Ovary (tissue), 3 donors: ENCODE data around the gene MAPK6.

ENCODE experiments used
- EP300 ChIP-seq: sonication (generic); formaldehyde crosslinking; IDR thresholded peaks from one replicate; pipeline ENCODE4 v1.6.1; 2017; ENCODE audit warnings: antibody characterized with exemption
- POLR2A ChIP-seq: fragments of 450-650 bp; IDR thresholded peaks from one replicate; pipeline ENCODE4 v1.6.1; 2017; ENCODE audit warnings: antibody characterized with exemption, mild to moderate bottlenecking, moderate library complexity
- TF ChIP-seq, protein P1 (sequence below), 3 donors: fragments of 450-650 bp in 2 of 3; fragments of 200-600 bp in 1 of 3; IDR thresholded peaks; one replicate each; pipeline versions ENCODE4 v1.5.1 to v1.8.0; 2016 to 2022; ENCODE audit warnings: antibody characterized with exemption in 3 of 3, mild to moderate bottlenecking in 1 of 3
- donor health status: DM: no; HTN: no; CAD: no.

DNA sequence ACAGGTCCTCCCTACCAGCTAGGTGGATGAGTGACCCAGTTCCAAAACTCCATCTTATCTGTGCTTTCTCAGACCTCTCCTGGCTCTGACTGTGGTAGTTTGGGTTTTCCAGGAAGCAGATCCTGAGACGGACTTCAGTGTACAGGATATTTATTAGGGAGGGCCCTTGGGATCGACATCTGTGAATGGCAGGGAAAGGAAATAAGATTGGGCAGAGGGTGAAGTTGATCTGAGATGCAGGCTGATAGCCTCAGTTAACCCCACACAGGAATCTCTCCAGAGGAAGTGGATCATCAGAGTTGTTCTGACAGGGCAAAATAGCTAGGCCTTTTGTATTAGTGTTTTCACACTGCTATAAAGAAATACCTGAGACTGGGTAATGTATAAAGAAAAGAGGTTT lies 16.7 kb upstream of the MAPK6 start:
- TF ChIP-seq, protein P1, sequence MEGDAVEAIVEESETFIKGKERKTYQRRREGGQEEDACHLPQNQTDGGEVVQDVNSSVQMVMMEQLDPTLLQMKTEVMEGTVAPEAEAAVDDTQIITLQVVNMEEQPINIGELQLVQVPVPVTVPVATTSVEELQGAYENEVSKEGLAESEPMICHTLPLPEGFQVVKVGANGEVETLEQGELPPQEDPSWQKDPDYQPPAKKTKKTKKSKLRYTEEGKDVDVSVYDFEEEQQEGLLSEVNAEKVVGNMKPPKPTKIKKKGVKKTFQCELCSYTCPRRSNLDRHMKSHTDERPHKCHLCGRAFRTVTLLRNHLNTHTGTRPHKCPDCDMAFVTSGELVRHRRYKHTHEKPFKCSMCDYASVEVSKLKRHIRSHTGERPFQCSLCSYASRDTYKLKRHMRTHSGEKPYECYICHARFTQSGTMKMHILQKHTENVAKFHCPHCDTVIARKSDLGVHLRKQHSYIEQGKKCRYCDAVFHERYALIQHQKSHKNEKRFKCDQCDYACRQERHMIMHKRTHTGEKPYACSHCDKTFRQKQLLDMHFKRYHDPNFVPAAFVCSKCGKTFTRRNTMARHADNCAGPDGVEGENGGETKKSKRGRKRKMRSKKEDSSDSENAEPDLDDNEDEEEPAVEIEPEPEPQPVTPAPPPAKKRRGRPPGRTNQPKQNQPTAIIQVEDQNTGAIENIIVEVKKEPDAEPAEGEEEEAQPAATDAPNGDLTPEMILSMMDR (IDR thresholded peaks at IDR 0.05): no peak
- TF ChIP-seq POLR2A (no peak), EP300 (no peak)
